A673 (cell line): Measurements from ENCODE around the gene ARX. TPM values are rescaled to one million over a fixed set of nuclear protein-coding genes. Genes with fewer than 3 reads are reported as not detected.

Experiments
- BruUV-seq: library from RNA; stranded (reverse); fragments of 400-500 nt; replicated peaks from 2 replicates; lab custom pipeline; 2021; lab: Mats Ljungman, UMichigan
- CTCF ChIA-PET: fragments of 300-600 bp; sonication (Branson Sonifier 250); formaldehyde crosslinking; loops from one replicate; lab custom pipeline; 2022; ENCODE audit warnings: antibody characterized with exemption; lab: Charles Lee
- POLR2A ChIA-PET: fragments of 300-600 bp; sonication (Branson Sonifier 250); formaldehyde crosslinking; loops from one replicate; lab custom pipeline; 2022; ENCODE audit warnings: antibody characterized with exemption; ENCODE audit not compliant: low non-redundant PET; lab: Charles Lee
- DNase-seq: peaks from one replicate; pipeline ENCODE4 v3.0.0-alpha.2; 2015; ENCODE audit warnings: low spot score
- H3K27ac ChIP-seq: fragments of 200-600 bp; sonication (generic); 2 replicates; pipeline ENCODE4 v1.5.1; 2016; ENCODE audit warnings: mixed run types, low read depth, mild to moderate bottlenecking, mixed read lengths, antibody characterized with exemption, low read length; ENCODE audit not compliant: poor library complexity, severe bottlenecking
- H3K27me3 ChIP-seq: fragments of 200-600 bp; sonication (generic); replicated peaks from 2 replicates; pipeline ENCODE4 v1.6.1; 2017; ENCODE audit warnings: mixed run types, low read depth, mild to moderate bottlenecking, mixed read lengths, antibody characterized with exemption, low read length; ENCODE audit not compliant: insufficient read depth, poor library complexity
- H3K36me3 ChIP-seq: fragments of 200-600 bp; sonication (generic); 2 replicates; pipeline ENCODE4 v1.6.1; 2016; ENCODE audit warnings: mixed run types, mild to moderate bottlenecking, mixed read lengths, antibody characterized with exemption, low read length; ENCODE audit not compliant: insufficient read depth, poor library complexity, severe bottlenecking
- H3K4me1 ChIP-seq: fragments of 200-600 bp; sonication (generic); 2 replicates; pipeline ENCODE4 v1.6.1; 2017; ENCODE audit warnings: mixed run types, mild to moderate bottlenecking, mixed read lengths, antibody characterized with exemption, low read length; ENCODE audit not compliant: insufficient read depth, poor library complexity, severe bottlenecking
- H3K4me3 ChIP-seq: fragments of 200-600 bp; sonication (generic); 2 replicates; pipeline ENCODE4 v1.5.1; 2016; ENCODE audit warnings: low read depth, mixed run types, mild to moderate bottlenecking, mixed read lengths, low read length; ENCODE audit not compliant: poor library complexity, severe bottlenecking
- H3K9me3 ChIP-seq: fragments of 200-600 bp; sonication (generic); 2 replicates; pipeline ENCODE4 v1.6.1; 2016; ENCODE audit warnings: mixed run types, low read depth, mild to moderate bottlenecking, mixed read lengths, antibody characterized with exemption, low read length; ENCODE audit not compliant: poor library complexity, severe bottlenecking
- CTCF ChIP-seq: fragments of 300-800, 200-600 bp; sonication (generic); conservative IDR thresholded peaks from 2 replicates; pipeline ENCODE4 v1.5.1; 2017; ENCODE audit warnings: low read depth, mild to moderate bottlenecking, antibody characterized with exemption, low read length, moderate library complexity, mixed read lengths
- EZH2 ChIP-seq: fragments of 200-600 bp; sonication (generic); IDR thresholded peaks from 2 replicates; pipeline ENCODE4 v1.6.1; 2017; ENCODE audit warnings: borderline replicate concordance, low read depth, mild to moderate bottlenecking, mixed read lengths, antibody characterized with exemption, low read length; ENCODE audit not compliant: poor library complexity, severe bottlenecking
- intact Hi-C: fragments of 100-400 bp; cut with micrococcal nuclease; formaldehyde crosslinking; loops from one replicate; pipeline ENCODE4 v1.10.0; 2022; ENCODE audit not compliant: unreplicated experiment
- total RNA-seq: library from RNA; stranded (reverse); gene quantifications from 2 replicates; pipeline ENCODE4 v1.2.3, GENCODE V29; 2021

The ARX gene
- total RNA-seq, 1 experiment from 2014 or later, result 32.0 TPM

DNA sequence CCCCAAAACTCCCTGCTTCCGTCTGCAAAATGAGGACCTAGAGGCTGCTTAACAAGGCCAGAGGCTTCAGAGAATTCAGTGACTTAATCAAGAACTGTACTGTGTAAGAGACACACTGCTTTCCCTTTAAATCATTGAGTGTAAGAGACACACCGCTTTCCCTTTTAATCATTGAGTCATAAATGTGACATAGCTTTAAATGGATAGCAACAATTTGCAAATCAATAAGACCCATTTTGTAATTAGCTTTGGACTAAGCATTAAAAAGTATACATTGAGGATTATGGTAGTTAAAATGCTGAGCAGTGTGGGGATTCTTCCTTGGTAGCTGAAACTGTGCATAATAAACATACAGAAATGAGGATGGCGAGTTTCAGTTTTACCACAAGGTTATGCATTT lies 31.8 kb downstream of the ARX start:
- ChIA-PET POLR2A (no interaction called here), CTCF (no interaction called here)
- H3K27me3 ChIP-seq, result peaks cover 36% of the 10 kb centered on the region
- no peak overlapping the region for H3K27ac ChIP-seq
- H3K4me1 ChIP-seq, result peaks cover 10% of the 10 kb centered on the region
- intact Hi-C loops, result no loop called here
- no TSS peak for BruUV-seq
- H3K4me3 ChIP-seq, result no peak overlapping the region
- no peak for TF ChIP-seq EZH2
- TF ChIP-seq CTCF, result no peak
- H3K36me3 ChIP-seq, result no peaks in the 10 kb centered on the region
- DNase-seq, result no peak
- H3K9me3 ChIP-seq, result no peaks in the 10 kb centered on the region

DNA sequence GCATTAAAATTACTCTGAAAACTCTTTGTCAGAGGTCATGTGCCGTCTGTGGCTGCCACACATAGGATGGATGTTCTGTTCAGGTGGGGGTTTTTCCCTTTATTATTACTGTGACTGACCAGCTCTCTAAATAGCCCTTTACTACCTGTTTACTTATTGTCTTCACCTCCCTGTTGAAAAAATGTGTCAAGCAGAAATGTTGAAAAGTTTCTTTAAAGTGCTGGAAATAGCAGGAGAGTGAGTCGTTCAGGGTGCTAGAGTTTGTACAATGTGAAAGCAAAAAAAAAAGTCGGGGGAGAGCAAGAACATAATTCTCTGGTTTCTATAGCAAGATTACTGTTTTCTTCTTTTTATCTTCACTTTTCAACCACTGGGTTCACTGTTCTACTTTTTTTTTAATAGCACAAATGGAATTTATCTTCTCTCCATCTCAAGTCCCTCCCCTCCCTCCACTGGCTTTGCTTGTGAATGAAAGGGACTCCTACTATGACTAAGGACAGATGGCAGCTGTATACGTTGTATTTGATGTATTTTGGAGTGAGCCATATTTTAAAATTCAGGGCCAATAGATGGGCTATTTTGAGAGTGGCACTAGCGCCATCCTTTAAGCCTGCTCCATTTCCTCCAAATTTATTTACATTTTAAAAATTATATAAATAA lies 33.3 kb downstream of the ARX start:
- peaks cover 40% of the 10 kb centered on the region for H3K27me3 ChIP-seq
- H3K36me3 ChIP-seq, result no peaks in the 10 kb centered on the region
- peaks cover under 1% of the 10 kb centered on the region for H3K4me1 ChIP-seq
- no peak overlapping the region for H3K4me3 ChIP-seq
- TF ChIP-seq EZH2 (no peak), CTCF (no peak)
- ChIA-PET CTCF (interaction anchor here (0.7 kb wide), 1 partner anchor 723 kb away, joined by 4 read pairs; no protein-coding TSS in a partner anchor), POLR2A (no interaction called here)
- intact Hi-C loops, result no loop called here
- BruUV-seq, result no TSS peak
- H3K27ac ChIP-seq, result no peak overlapping the region
- no peak for DNase-seq
- no peaks in the 10 kb centered on the region for H3K9me3 ChIP-seq

DNA sequence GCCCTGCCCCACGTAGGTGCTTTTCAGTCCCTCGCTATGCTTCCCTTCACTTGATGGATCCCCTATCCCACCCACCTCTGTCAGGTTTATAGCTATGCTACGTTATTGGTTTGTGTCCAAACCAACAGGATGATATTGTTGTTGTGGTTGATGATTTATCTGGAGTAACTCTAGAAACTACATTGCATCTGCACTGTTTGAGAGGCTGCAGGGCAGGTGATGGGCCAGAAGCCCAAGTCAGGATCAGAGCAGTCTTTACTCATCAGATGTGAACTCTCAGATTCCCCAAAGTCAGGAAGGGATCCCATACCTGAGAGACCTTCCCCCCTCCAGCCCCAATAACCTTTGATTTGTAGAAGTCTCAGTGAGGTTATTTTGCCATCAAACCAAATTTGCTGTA lies 34.7 kb downstream of the ARX start:
- POLR2A ChIA-PET, result no interaction called here
- TF ChIP-seq CTCF (no peak), EZH2 (no peak)
- intact Hi-C loops, result no loop called here
- Histone ChIP-seq H3K27ac (no peak overlapping the region), H3K36me3 (no peaks in the 10 kb centered on the region), H3K27me3 (peaks cover 51% of the 10 kb centered on the region), H3K4me3 (no peak overlapping the region), H3K9me3 (no peaks in the 10 kb centered on the region), H3K4me1 (no peaks in the 10 kb centered on the region)
- BruUV-seq, result no TSS peak
- CTCF ChIA-PET, result no interaction called here
- DNase-seq, result no peak
